Motor neuron (in vitro differentiated cells): Measurements from ENCODE around the gene ABCC6. TPM values are rescaled to one million over a fixed set of nuclear protein-coding genes. Genes with fewer than 3 reads are reported as not detected.
"Not testable (repeated sequence)": the region's sequence is repeated elsewhere in the genome, so short reads cannot be mapped to it uniquely, and the experiment has no call there.

Source experiments
- ATAC-seq, 8 experiments: fragments of 200-7000 bp; cut with Tn5 transposase; replicated peaks in 6 of 8; 2 replicates each; pipeline ENCODE4 v1.8.0; 2021; ENCODE audit warnings: mild to moderate bottlenecking in 8 of 8, moderate library complexity in 8 of 8
- H3K27ac ChIP-seq, 2 donors: fragments of 250-450 bp; sonication (Bioruptor Pico); 2 replicates each; pipeline ENCODE4 v1.9.0; 2021; ENCODE audit warnings: antibody characterized with exemption in 2 of 2, mild to moderate bottlenecking in 2 of 2, moderate library complexity in 1 of 2
- H3K4me1 ChIP-seq, 2 donors: fragments of 250-450 bp; sonication (Bioruptor Pico); replicated peaks in 1 of 2; 2 replicates each; pipeline ENCODE4 v1.6.1; 2021; ENCODE audit warnings: antibody characterized with exemption in 2 of 2, mild to moderate bottlenecking in 2 of 2, moderate library complexity in 1 of 2
- H3K4me3 ChIP-seq, 5 donors: fragments of 250-450 bp; sonication (Bioruptor Pico); 2 replicates each; pipeline ENCODE4 v1.9.0; 2021; ENCODE audit warnings: antibody characterized with exemption in 5 of 5, mild to moderate bottlenecking in 5 of 5, moderate library complexity in 4 of 5
- WGBS, 10 experiments: fragments of 450-650 bp; shearing (Covaris generic); methylation state at CpG; one replicate each; pipeline ENCODE4 v1.0.0; 2022; 5-methylcytosine and 5-hydroxymethylcytosine counted together
- in situ Hi-C, 9 experiments: fragments of 400-800 bp; cut with MboI; loops; one replicate each; pipeline ENCODE4 v1.15.0; 2021; ENCODE audit warnings: low sequenced_read_pairs in 9 of 9, low pct_unique_long_range_greater_than_20kb in 2 of 9; ENCODE audit not compliant: unreplicated experiment in 9 of 9
- total RNA-seq, 8 experiments: library from RNA; unstranded; fragments of 300-600 nt; gene quantifications; 2 replicates each; pipeline versions ENCODE4 v1.2.3 to v1.2.4, GENCODE V29; 2022

ABCC6 gene
- total RNA-seq, 8 experiments from 2014 or later, result 0.33 to 3.7 (median 1.3) TPM

DNA sequence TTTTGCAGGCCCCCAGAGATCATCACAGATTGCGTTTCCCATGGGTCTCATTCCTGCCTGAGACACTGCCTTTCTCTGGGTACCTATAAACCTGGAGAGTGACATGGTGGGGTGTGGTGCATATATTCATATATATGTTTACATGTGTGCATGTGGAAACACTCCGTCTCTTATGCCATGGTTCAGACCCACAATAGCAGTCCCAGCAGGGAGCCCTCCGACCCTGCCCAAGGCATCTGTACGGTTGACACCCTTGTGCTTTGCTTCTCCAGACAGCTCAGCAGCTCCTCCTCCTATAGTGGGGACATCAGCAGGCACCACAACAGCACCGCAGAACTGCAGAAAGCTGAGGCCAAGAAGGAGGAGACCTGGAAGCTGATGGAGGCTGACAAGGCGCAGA, 116.8 kb downstream of the ABCC6 start:
- ATAC-seq, result peak in 3 of 8 experiments; percentile 44 to 60 (median 59)
- 45 to 100% (median 90%) methylated on average over 1 to 3 of the region's 6 CpGs; no CpG with 5 or more reads in 5 of the 10 experiments for WGBS, 10 experiments
- no peak overlapping the region for H3K27ac ChIP-seq
- in situ Hi-C loops, result no loop called here
- H3K4me1 ChIP-seq, result no peaks in the 10 kb centered on the region
- H3K4me3 ChIP-seq, result no peak overlapping the region

DNA sequence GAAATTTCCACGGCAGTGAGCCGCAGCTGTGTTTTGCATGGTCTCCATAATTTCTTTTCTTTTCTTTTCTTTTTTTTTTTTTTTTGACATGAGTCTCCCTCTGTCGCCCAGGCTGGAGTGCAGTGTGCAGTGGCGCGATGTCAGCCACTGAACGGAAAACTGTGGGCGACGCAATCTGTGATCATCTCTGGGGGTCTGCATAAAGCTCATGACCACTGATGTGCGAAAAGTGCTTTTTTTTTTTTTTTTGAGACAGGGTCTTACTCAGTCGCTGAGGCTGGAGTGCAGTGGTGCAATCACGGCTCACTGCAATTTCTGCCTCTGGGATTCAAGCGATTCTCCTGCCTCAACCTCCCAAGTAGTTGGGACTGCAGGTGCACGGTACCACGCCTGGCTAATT, 117.6 kb downstream of the ABCC6 start:
- in situ Hi-C loops, result no loop called here
- Histone ChIP-seq H3K27ac (no peak overlapping the region), H3K4me1 (no peaks in the 10 kb centered on the region), H3K4me3 (no peak overlapping the region)
- 68 to 100% (median 78%) methylated on average over 2 to 9 of the region's 14 CpGs; no CpG with 5 or more reads in 2 of the 10 experiments for WGBS, 10 experiments
- ATAC-seq, result no peak

DNA sequence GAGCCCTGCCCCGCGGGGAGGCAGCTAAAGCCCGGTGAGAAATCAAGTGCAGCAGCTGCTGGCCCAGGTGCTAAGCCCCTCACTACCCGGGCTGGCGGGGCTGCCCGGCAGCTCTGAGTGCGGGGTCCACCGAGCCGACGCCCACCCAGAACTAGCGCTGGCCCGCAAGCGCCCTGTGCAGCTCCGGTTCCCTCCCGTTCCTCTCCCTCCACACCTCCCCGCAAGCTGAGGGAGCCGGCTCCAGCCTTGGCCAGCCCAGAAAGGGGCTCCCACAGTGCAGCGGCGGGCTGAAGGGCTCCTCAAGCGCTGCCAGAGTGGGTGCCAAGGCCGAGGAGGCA, 118.5 kb downstream of the ABCC6 start:
- H3K4me3 ChIP-seq, H3K27ac ChIP-seq, in situ Hi-C loops, H3K4me1 ChIP-seq, ATAC-seq: not testable (repeated sequence)
- WGBS, 10 experiments, result 100% methylated on average over 1 to 3 of the region's 21 CpGs; no CpG with 5 or more reads in 7 of the 10 experiments

DNA sequence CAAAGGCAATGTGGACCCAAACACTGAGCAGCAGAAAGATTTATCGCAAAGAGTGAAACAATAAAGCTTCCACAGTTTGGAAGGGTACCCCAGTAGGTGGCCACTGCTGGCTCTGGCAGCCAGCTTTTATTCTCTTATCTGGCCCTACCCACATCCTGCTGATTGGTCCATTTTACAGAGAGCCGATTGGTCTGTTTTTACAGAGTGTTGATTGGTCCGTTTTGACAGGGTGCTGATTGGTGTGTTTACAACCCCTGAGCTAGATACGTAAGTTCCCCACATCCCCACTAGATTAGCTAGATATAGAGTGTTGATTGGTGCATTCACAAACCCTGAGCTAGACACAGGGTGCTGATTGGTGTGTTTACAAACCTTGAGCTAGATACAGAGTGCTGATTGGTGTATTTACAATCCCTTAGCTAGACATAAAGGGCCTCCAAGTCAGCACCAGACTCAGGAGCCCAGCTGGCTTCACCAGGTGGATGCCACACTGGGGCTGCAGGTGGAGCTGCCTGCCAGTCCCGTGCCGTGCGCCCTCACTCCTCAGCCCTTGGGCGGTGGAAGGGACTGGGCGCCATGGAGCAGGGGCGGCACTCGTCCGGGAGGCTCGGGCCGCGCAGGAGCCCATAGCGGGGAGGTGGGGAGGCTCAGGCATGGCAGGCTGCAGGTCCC, 119.0 kb downstream of the ABCC6 start:
- H3K4me1 ChIP-seq, H3K27ac ChIP-seq, ATAC-seq, H3K4me3 ChIP-seq, in situ Hi-C loops: not testable (repeated sequence)
- 73 to 100% (median 83%) methylated on average over 2 to 3 of the region's 16 CpGs; no CpG with 5 or more reads in 6 of the 10 experiments for WGBS, 10 experiments

DNA sequence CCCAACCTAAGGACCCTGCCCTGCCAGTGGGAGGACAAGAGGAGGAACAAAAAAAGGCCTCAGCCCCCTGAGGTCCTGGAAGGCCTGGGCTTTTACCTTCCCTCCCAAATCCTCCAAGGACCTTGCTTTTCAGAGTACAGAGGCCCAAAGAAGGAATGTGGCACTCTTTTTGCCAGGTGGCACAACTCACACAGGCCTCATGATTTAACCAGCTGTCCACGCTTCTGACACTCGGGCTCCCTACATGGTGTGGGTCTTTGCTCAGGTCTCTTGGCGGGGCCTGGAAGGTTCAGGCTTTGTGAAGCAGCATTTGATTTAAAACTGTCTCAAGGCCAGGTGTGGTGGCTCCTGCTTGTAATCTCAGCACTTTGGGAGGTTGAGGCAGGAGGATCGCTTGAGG, 120.6 kb downstream of the ABCC6 start:
- ATAC-seq, result no peak
- 93 to 100% (median 100%) methylated on average over 1 to 4 of the region's 4 CpGs; no CpG with 5 or more reads in 3 of the 10 experiments for WGBS, 10 experiments
- in situ Hi-C loops, result no loop called here
- Histone ChIP-seq H3K4me1 (no peaks in the 10 kb centered on the region), H3K27ac (no peak overlapping the region), H3K4me3 (no peak overlapping the region)

DNA sequence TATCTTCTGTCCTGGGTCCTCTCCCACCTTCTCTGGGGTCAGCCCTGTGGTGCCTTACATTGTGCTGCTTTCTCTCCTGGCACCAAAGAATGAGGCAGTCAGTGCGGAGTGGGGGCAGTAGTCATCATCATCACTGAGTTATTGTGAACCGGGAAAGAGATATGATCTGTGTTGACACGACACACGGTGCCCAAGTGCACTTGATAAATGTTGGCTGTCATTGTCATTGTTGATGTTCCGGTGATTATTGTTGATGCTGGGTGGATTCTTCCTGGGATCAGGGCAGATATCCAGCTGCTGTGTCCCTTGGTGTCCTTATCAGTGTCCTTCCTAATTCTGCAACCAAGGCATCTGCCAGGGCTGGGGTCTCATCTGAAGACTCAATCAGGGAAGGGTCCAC, 121.7 kb downstream of the ABCC6 start:
- Histone ChIP-seq H3K4me1 (no peaks in the 10 kb centered on the region), H3K27ac (no peak overlapping the region), H3K4me3 (no peak overlapping the region)
- no peak for ATAC-seq
- in situ Hi-C loops, result no loop called here
- 82 to 100% (median 97%) methylated on average over 1 to 5 of the region's 5 CpGs; no CpG with 5 or more reads in 4 of the 10 experiments for WGBS, 10 experiments

DNA sequence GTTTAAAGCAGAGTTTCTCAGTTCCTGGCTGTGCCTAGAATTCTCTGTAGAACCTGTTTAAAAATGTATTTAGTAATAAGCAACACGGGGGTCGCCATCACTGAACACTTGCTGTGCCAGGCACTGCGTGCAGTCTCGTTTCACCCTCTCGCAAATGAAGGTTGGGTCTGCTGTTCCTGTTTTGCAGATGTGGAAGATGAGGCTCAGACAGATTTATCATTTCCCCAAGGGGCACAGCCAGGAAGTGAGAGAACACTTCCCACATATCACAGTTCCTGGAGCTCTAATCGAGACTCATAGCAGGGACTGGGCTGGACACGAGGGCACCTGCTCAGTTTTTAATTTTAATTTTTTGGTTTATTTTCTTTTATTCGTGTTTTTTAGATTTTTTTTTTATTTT, 122.7 kb downstream of the ABCC6 start:
- Histone ChIP-seq H3K4me1 (no peaks in the 10 kb centered on the region), H3K4me3 (no peak overlapping the region), H3K27ac (no peak overlapping the region)
- WGBS, 10 experiments, result 63 to 100% (median 90%) methylated on average over 1 to 8 of the region's 8 CpGs
- ATAC-seq, result no peak
- in situ Hi-C loops, result no loop called here

DNA sequence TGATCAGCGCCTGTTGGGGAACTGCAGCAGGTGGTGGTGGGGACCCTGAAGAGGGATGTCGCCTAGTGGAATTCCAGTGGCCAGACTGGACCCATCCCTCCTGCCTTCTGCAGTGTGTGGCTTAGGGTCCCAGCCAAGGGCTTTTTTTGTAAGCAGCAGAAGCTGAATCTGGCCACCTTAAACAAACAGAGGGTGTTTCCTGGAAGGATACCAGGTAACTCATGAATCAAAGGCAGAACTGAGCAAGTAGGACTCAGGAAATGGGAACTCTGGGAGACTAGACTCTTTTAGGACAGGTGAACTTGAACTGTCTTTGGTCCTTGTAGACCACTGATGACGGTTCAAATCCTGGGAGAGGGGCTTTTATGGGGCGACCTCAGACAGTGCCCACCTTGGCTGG, 124.0 kb downstream of the ABCC6 start:
- Histone ChIP-seq H3K4me1 (no peaks in the 10 kb centered on the region), H3K4me3 (no peak overlapping the region), H3K27ac (no peak overlapping the region)
- ATAC-seq, result no peak
- in situ Hi-C loops, result no loop called here
- WGBS, 10 experiments, result 90 to 100% methylated on average over 1 to 2 of the region's 4 CpGs; no CpG with 5 or more reads in 8 of the 10 experiments

Other genes with a start within 250 kb of the ABCC6 start
- 10 to 100 TPM; 11.9 to 62.0 (median 20.4) TPM for gene NOMO3, start 9.0 kb upstream of the ABCC6 start, total RNA-seq
- gene NPIPA7, start 155.6 kb upstream of the ABCC6 start, total RNA-seq, result 1 to 10 TPM in 5 of 8 experiments, under 1 TPM in 3; 0.27 to 8.8 (median 1.1) TPM